H1 (cell line): ENCODE data around the gene PTPRD.

Experiments
- EP300 ChIP-seq, 2 experiments: IDR thresholded peaks; 1 replicate in 1 of 2; 2 replicates in 1 of 2; pipeline ENCODE4 v1.6.1; 2011 to 2012; ENCODE audit warnings: low read depth in 2 of 2, low read length in 2 of 2, mild to moderate bottlenecking in 2 of 2, borderline replicate concordance in 1 of 2, inconsistent platforms in 1 of 2, moderate library complexity in 1 of 2
- EZH2 ChIP-seq: fragments of 200-600 bp; sonication (generic); IDR thresholded peaks from 2 replicates; pipeline ENCODE4 v1.7.1; 2012; ENCODE audit warnings: low read depth, mild to moderate bottlenecking, moderate library complexity, low read length, inconsistent platforms; ENCODE audit not compliant: severe bottlenecking
- JUN ChIP-seq: IDR thresholded peaks from 2 replicates; pipeline ENCODE4 v1.6.1; 2011; ENCODE audit warnings: low read depth, mild to moderate bottlenecking, improper control_type of control experiment, low read length
- JUND ChIP-seq: IDR thresholded peaks from 2 replicates; pipeline ENCODE4 v1.6.1; 2011; ENCODE audit warnings: mild to moderate bottlenecking, improper control_type of control experiment, low read length
- POLR2A ChIP-seq, 2 experiments: IDR thresholded peaks; 1 replicate in 1 of 2; 2 replicates in 1 of 2; pipeline ENCODE4 v1.6.1; 2011; ENCODE audit warnings: low read depth in 2 of 2, low read length in 2 of 2, mild to moderate bottlenecking in 2 of 2; ENCODE audit errors: control extremely low read depth in 1 of 2
- POLR2AphosphoS5 ChIP-seq: IDR thresholded peaks from 2 replicates; pipeline ENCODE4 v1.6.1; 2011; ENCODE audit warnings: low read depth, low read length
- RFX5 ChIP-seq: IDR thresholded peaks from 2 replicates; pipeline ENCODE4 v1.6.1; 2011; ENCODE audit warnings: low read depth, low read length, improper control_type of control experiment, borderline replicate concordance
- TCF12 ChIP-seq: IDR thresholded peaks from 2 replicates; pipeline ENCODE4 v1.6.1; 2011; ENCODE audit warnings: low read depth, mild to moderate bottlenecking, low read length
- TF ChIP-seq, protein P1 (sequence below), 3 experiments: IDR thresholded peaks; 1 replicate in 2 of 3; 2 replicates in 1 of 3; pipeline versions ENCODE4 v1.5.1 to v1.6.1; 2011; ENCODE audit warnings: low read length in 3 of 3, mild to moderate bottlenecking in 3 of 3, inconsistent platforms in 2 of 3, low read depth in 1 of 3, moderate library complexity in 1 of 3; ENCODE audit not compliant: insufficient read depth in 1 of 3; ENCODE audit errors: control extremely low read depth in 1 of 3
- TF ChIP-seq, protein P2 (sequence below): IDR thresholded peaks from 2 replicates; pipeline ENCODE4 v1.6.1; 2011; ENCODE audit warnings: low read depth, mild to moderate bottlenecking, low read length; ENCODE audit not compliant: insufficient read depth

DNA sequence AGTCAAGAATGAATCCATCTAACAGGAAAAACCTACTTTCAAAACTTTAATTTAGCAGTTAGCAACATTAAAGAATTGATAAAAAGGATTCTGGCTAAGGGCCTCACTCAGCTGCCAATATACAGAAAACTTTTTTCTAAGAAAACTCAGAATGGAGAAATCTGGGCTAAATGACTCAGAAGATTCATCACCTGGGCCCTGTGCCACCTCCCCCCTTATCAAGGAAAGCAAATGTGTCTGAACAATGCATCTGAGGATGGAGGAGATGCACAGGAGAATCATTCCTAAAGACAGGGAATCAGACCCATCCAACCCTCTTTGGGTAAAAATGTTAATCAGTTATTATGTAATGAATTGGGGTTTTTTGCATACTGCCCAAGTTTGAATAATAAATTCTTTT, 2221.2 kb downstream of the PTPRD start:
- TF ChIP-seq, protein P1, sequence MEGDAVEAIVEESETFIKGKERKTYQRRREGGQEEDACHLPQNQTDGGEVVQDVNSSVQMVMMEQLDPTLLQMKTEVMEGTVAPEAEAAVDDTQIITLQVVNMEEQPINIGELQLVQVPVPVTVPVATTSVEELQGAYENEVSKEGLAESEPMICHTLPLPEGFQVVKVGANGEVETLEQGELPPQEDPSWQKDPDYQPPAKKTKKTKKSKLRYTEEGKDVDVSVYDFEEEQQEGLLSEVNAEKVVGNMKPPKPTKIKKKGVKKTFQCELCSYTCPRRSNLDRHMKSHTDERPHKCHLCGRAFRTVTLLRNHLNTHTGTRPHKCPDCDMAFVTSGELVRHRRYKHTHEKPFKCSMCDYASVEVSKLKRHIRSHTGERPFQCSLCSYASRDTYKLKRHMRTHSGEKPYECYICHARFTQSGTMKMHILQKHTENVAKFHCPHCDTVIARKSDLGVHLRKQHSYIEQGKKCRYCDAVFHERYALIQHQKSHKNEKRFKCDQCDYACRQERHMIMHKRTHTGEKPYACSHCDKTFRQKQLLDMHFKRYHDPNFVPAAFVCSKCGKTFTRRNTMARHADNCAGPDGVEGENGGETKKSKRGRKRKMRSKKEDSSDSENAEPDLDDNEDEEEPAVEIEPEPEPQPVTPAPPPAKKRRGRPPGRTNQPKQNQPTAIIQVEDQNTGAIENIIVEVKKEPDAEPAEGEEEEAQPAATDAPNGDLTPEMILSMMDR (IDR thresholded peaks at IDR 0.05; ENCODE audit: control extremely low read depth in 1 of 3, insufficient read depth in 1 of 3, low read depth in 1 of 3, low read length in 3 of 3) = no peak
- TF ChIP-seq TCF12 (no peak), POLR2AphosphoS5 (no peak), EZH2 (no peak), JUN (no peak), POLR2A (IDR thresholded peaks at IDR 0.05; ENCODE audit: control extremely low read depth in 1 of 2, low read depth in 2 of 2, low read length in 2 of 2) (no peak), EP300 (IDR thresholded peaks at IDR 0.05; ENCODE audit: borderline replicate concordance in 1 of 2, low read depth in 2 of 2, low read length in 2 of 2) (no peak), JUND (no peak), RFX5 (no peak)
- TF ChIP-seq, protein P2, sequence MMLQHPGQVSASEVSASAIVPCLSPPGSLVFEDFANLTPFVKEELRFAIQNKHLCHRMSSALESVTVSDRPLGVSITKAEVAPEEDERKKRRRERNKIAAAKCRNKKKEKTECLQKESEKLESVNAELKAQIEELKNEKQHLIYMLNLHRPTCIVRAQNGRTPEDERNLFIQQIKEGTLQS = no peak
